ENCODE results near the gene SERINC4.

DNA sequence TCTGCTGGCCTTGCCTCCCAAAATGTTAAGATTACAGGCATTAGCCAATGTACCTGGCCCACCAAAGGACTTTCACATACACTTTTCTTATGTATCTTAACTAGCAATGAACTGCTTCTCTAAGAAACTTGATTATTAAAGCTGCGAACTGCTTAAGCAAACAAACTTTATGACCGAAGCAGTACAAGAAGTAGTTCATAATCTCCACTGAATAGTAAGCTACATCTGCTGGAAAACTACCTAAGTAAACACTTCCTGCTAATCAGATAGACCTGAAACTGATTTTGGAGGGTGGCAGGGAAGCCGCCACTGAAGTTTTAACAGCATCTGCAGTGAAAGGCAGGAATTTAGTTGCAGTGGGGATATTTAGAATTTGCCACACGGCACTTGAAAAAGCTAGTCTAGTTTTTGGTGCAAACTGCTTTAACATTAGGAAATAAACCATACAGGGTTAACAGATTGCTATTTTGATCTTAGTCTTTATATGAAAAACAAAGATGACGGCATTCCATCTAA, 8.5 kb upstream of the SERINC4 start:
- TF ChIP-seq CTCF (IDR thresholded peaks at IDR 0.05; ENCODE audit: insufficient read depth, low read length) (no peak), POLR2AphosphoS5 (IDR thresholded peaks at IDR 0.05; ENCODE audit: low read depth) (no peak), GABPA (IDR thresholded peaks at IDR 0.05; ENCODE audit: low read depth) (no peak), SPI1 (IDR thresholded peaks at IDR 0.05; ENCODE audit: borderline replicate concordance, low read depth) (no peak)
- TF ChIP-seq, protein P1, sequence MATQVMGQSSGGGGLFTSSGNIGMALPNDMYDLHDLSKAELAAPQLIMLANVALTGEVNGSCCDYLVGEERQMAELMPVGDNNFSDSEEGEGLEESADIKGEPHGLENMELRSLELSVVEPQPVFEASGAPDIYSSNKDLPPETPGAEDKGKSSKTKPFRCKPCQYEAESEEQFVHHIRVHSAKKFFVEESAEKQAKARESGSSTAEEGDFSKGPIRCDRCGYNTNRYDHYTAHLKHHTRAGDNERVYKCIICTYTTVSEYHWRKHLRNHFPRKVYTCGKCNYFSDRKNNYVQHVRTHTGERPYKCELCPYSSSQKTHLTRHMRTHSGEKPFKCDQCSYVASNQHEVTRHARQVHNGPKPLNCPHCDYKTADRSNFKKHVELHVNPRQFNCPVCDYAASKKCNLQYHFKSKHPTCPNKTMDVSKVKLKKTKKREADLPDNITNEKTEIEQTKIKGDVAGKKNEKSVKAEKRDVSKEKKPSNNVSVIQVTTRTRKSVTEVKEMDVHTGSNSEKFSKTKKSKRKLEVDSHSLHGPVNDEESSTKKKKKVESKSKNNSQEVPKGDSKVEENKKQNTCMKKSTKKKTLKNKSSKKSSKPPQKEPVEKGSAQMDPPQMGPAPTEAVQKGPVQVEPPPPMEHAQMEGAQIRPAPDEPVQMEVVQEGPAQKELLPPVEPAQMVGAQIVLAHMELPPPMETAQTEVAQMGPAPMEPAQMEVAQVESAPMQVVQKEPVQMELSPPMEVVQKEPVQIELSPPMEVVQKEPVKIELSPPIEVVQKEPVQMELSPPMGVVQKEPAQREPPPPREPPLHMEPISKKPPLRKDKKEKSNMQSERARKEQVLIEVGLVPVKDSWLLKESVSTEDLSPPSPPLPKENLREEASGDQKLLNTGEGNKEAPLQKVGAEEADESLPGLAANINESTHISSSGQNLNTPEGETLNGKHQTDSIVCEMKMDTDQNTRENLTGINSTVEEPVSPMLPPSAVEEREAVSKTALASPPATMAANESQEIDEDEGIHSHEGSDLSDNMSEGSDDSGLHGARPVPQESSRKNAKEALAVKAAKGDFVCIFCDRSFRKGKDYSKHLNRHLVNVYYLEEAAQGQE (IDR thresholded peaks at IDR 0.05; ENCODE audit: insufficient replicate concordance, low read depth): no peak

Measured in HL-60 (cell line).